ENCODE data around the gene SALL3. TPM values are rescaled to one million over a fixed set of nuclear protein-coding genes. Genes with fewer than 3 reads are reported as not detected.

Gene SALL3
- total and polyA plus RNA-seq, 2 donors (not counting 3 experiments of a cell fraction or from before 2014, with no cell fraction given), result not detected

- BruUV-seq (replicated peaks), result no TSS peak
- intact Hi-C loops (cut with micrococcal nuclease), result no loop called here
- no peaks in the 10 kb centered on the region for H3K9me3 ChIP-seq (replicated peaks; ENCODE audit: control insufficient read depth, insufficient read depth, low read length)
- H3K36me3 ChIP-seq (ENCODE audit: control insufficient read depth in 2 of 2, extremely low read depth in 1 of 2, insufficient read depth in 2 of 2, low read length in 2 of 2), result no peaks in the 10 kb centered on the region
- no peak overlapping the region for H3K4me3 ChIP-seq (replicated peaks in 1 of 3; ENCODE audit: insufficient read depth in 1 of 3, low read depth in 1 of 3, low read length in 3 of 3)
- no peak overlapping the region for H2AFZ ChIP-seq (ENCODE audit: low read depth, low read length)
- DNase-seq (ENCODE audit: low read depth, low spot score) (no peak), FAIRE-seq (no peak)
- dilution Hi-C loops (cut with MboI; ENCODE audit: extremely low pct_ligation_motif_present, low sequenced_read_pairs), result no loop called here
- no peak overlapping the region for H3K9ac ChIP-seq (replicated peaks; ENCODE audit: extremely low read depth, insufficient read depth, low read length)
- no peaks in the 10 kb centered on the region for H3K79me2 ChIP-seq (ENCODE audit: control insufficient read depth, insufficient read depth, low read length)
- no peaks in the 10 kb centered on the region for H3K9me1 ChIP-seq (replicated peaks; ENCODE audit: control insufficient read depth, extremely low read depth, insufficient read depth, low read length)
- H3K4me2 ChIP-seq (ENCODE audit: insufficient read depth, low read length), result no peak overlapping the region
- no peaks in the 10 kb centered on the region for H3K4me1 ChIP-seq (ENCODE audit: control insufficient read depth, extremely low read depth, insufficient read depth, low read length)
- no peaks in the 10 kb centered on the region for H4K20me1 ChIP-seq (replicated peaks; ENCODE audit: control insufficient read depth, extremely low read depth, insufficient read depth, low read length)
- POLR2A ChIA-PET, result no interaction called here
- TF ChIP-seq JUN (IDR thresholded peaks at IDR 0.05; ENCODE audit: borderline replicate concordance, insufficient read depth, insufficient read length, low read depth) (no peak), FOS (IDR thresholded peaks at IDR 0.05; ENCODE audit: borderline replicate concordance, insufficient read depth, low read length) (no peak), EZH2 (IDR thresholded peaks at IDR 0.05; ENCODE audit: borderline replicate concordance, low read depth, low read length, severe bottlenecking) (no peak), GATA2 (IDR thresholded peaks at IDR 0.05; ENCODE audit: insufficient read depth, insufficient read length, low read depth, low read length) (no peak), MYC (IDR thresholded peaks at IDR 0.05; ENCODE audit: low read depth, low read length) (no peak), POLR2AphosphoS5 (IDR thresholded peaks at IDR 0.05; ENCODE audit: insufficient read depth, low read depth, low read length) (no peak), CTCF (IDR thresholded peaks at IDR 0.05; ENCODE audit: extremely low read depth in 1 of 2, insufficient read depth in 1 of 2, low read depth in 1 of 2, low read length in 2 of 2) (no peak), POLR2A (IDR thresholded peaks at IDR 0.05; ENCODE audit: low read depth, low read length) (no peak)
- TF ChIP-seq, protein P1, sequence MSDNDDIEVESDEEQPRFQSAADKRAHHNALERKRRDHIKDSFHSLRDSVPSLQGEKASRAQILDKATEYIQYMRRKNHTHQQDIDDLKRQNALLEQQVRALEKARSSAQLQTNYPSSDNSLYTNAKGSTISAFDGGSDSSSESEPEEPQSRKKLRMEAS (IDR thresholded peaks at IDR 0.05; ENCODE audit: insufficient read depth, insufficient read length), result no peak
- H3K27ac ChIP-seq (ENCODE audit: insufficient read depth, low read depth, low read length), result no peak overlapping the region
- H3K27me3 ChIP-seq (ENCODE audit: control insufficient read depth in 2 of 2, insufficient read depth in 2 of 2, low read length in 2 of 2), result no peaks in the 10 kb centered on the region
- CTCF ChIA-PET, result no interaction called here
These were observed 26.0 kb downstream of the SALL3 start for GRCh38 chr18:79005653-79006052.

Data from endothelial cell of umbilical vein (primary cell).